NCI-H2029 treated with DMSO at 0.1 percent for 48 hours (cell line): ENCODE data around the gene WDR91.

Experiments
- DNase-seq: peaks from one replicate; lab custom pipeline; 2025; lab: John Stamatoyannopoulos, UW

WDR91 gene

GRCh38 chr7:135160858-135161653, 50.3 kb downstream of the WDR91 start:
- DNase-seq = no peak

- no peak for DNase-seq
Observed at GRCh38 chr7:135160098-135160857, 51.0 kb downstream of the WDR91 start.

- DNase-seq = no peak
Observed at GRCh38 chr7:135159359-135160085, 51.8 kb downstream of the WDR91 start.

- DNase-seq = no peak
Observed at GRCh38 chr7:135158874-135159273, 52.5 kb downstream of the WDR91 start.

GRCh38 chr7:135158141-135158655, 53.1 kb downstream of the WDR91 start:
- no peak for DNase-seq

GRCh38 chr7:135156290-135156689, 55.0 kb downstream of the WDR91 start:
- no peak for DNase-seq

- DNase-seq = no peak
Observed at GRCh38 chr7:135154734-135155133, 56.6 kb downstream of the WDR91 start.

- no peak for DNase-seq
Observed at GRCh38 chr7:135152442-135152841, 58.9 kb downstream of the WDR91 start.

- DNase-seq = no peak
Observed at GRCh38 chr7:135151533-135151932, 59.8 kb downstream of the WDR91 start.

GRCh38 chr7:135151132-135151531, 60.2 kb downstream of the WDR91 start:
- no peak for DNase-seq

GRCh38 chr7:135150072-135150782, 61.1 kb downstream of the WDR91 start:
- no peak for DNase-seq

GRCh38 chr7:135147899-135148721, 63.2 kb downstream of the WDR91 start, which contains the start of gene TMEM140:
TSS of gene TMEM140 (plus strand) at chr7:135148072. CDS start at chr7:135164442, 16,370 bp downstream.
- DNase-seq = no peak

GRCh38 chr7:135147341-135147898, 63.9 kb downstream of the WDR91 start:
- no peak for DNase-seq

GRCh38 chr7:135143885-135144668, 67.2 kb downstream of the WDR91 start:
- no peak for DNase-seq
